BJ (cell line): ENCODE measurements around the gene PRDM10. TPM values are rescaled to one million over a fixed set of nuclear protein-coding genes. Genes with fewer than 3 reads are reported as not detected.
A peak's percentile ranks its signal among the peaks of the same experiment; 100 is the strongest.

Experiments
- CTCF ChIA-PET: fragments of 350-600 bp; formaldehyde crosslinking; extraction: SDS; loops from one replicate; lab custom pipeline; 2021; ENCODE audit warnings: antibody characterized with exemption, inconsistent platforms; lab: Yijun Ruan, JAX
- POLR2A ChIA-PET: fragments of 300-600 bp; sonication (Branson Sonifier 250); formaldehyde crosslinking; extraction: SDS; loops from one replicate; lab custom pipeline; 2021; ENCODE audit warnings: antibody characterized with exemption; lab: Charles Lee
- DNase-seq: peaks from one replicate; pipeline ENCODE4 v3.0.0-alpha.2; 2011; ENCODE audit warnings: low read depth
- H3K27me3 ChIP-seq: 2 replicates; pipeline ENCODE4 v1.6.0; 2011; ENCODE audit warnings: low read length; ENCODE audit not compliant: control insufficient read depth, insufficient read depth
- H3K36me3 ChIP-seq: 2 replicates; pipeline ENCODE4 v1.5.1; 2011; ENCODE audit warnings: low read length; ENCODE audit not compliant: control insufficient read depth, insufficient read depth
- H3K4me3 ChIP-seq: 2 replicates; pipeline ENCODE4 v1.5.1; 2011; ENCODE audit warnings: low read depth, mild to moderate bottlenecking, control low read depth, low read length
- CTCF ChIP-seq: IDR thresholded peaks from 2 replicates; pipeline ENCODE4 v1.5.1; 2011; ENCODE audit warnings: low read depth, mild to moderate bottlenecking, control low read depth, inconsistent platforms, low read length, moderate library complexity; ENCODE audit not compliant: insufficient read depth
- polyA plus RNA-seq: library from polyadenylated mRNA; depleted of rRNA; stranded (reverse); fragments of >200 nt; gene quantifications from 2 replicates; pipeline ENCODE4 v1.2.3, GENCODE V29; 2011

Gene PRDM10
- polyA plus RNA-seq, 1 experiment, result 5.5 TPM

GRCh38 chr11:130008326-130008725 lies 5.7 kb upstream of the PRDM10 start:
- no peak overlapping the region for H3K4me3 ChIP-seq
- H3K36me3 ChIP-seq, result no peaks in the 10 kb centered on the region
- CTCF ChIA-PET, result no interaction called here
- H3K27me3 ChIP-seq, result no peaks in the 10 kb centered on the region
- POLR2A ChIA-PET, result no interaction called here
- no peak for TF ChIP-seq CTCF
- no peak for DNase-seq

- no peak for TF ChIP-seq CTCF
- H3K27me3 ChIP-seq, result no peaks in the 10 kb centered on the region
- H3K36me3 ChIP-seq, result no peaks in the 10 kb centered on the region
- DNase-seq, result no peak
- ChIA-PET POLR2A (no interaction called here), CTCF (interaction anchor here (1.3 kb wide), 1 partner anchor 17 kb away, joined by 3 read pairs; no protein-coding TSS in a partner anchor)
- no peak overlapping the region for H3K4me3 ChIP-seq
Observed at GRCh38 chr11:130006929-130007328, 4.3 kb upstream of the PRDM10 start.

- DNase-seq, result no peak
- no peak for TF ChIP-seq CTCF
- ChIA-PET POLR2A (interaction anchor here (0.5 to 0.8 kb wide), 3 partner anchors 26 to 68 kb away, joined by 3 to 15 read pairs (median 3); no protein-coding TSS in a partner anchor), CTCF (interaction anchor here (0.7 to 1.7 kb wide), 4 partner anchors 10 to 129 kb away, joined by 3 to 6 read pairs (median 3); no protein-coding TSS in a partner anchor)
- peak overlapping the region; percentile 71 for H3K4me3 ChIP-seq
- no peaks in the 10 kb centered on the region for H3K36me3 ChIP-seq
- no peaks in the 10 kb centered on the region for H3K27me3 ChIP-seq
Observed at GRCh38 chr11:130003717-130004001, 1.0 kb upstream of the PRDM10 start.

GRCh38 chr11:130002846-130003716 lies 446 bp upstream of the PRDM10 start:
- Histone ChIP-seq H3K4me3 (peak overlapping the region; percentile 71), H3K27me3 (no peaks in the 10 kb centered on the region), H3K36me3 (no peaks in the 10 kb centered on the region)
- no peak for TF ChIP-seq CTCF
- DNase-seq, result peak; percentile 92
- POLR2A ChIA-PET, result interaction anchor here (0.5 to 0.9 kb wide), 6 partner anchors 16 to 69 kb away, joined by 3 to 17 read pairs (median 4); partner anchors contain the start of gene APLP2
- CTCF ChIA-PET, result interaction anchor here (0.7 to 1.7 kb wide), 3 partner anchors 48 to 129 kb away, joined by 3 to 6 read pairs (median 3); no protein-coding TSS in a partner anchor
